Mucosa of descending colon (tissue), 3 donors: Measurements from ENCODE around the gene TRIM59. TPM values are rescaled to one million over a fixed set of nuclear protein-coding genes. Genes with fewer than 3 reads are reported as not detected.
A peak's percentile ranks its signal among the peaks of the same experiment; 100 is the strongest.

Experiments
- ATAC-seq: fragments of 200-7000 bp; cut with Tn5 transposase; one replicate; pipeline ENCODE4 v1.9.1; 2020; ENCODE audit warnings: mild to moderate bottlenecking, moderate library complexity
- DNase-seq, 3 donors: peaks; one replicate each; pipeline ENCODE4 v3.0.0-alpha.2; 2020
- H3K36me3 ChIP-seq: fragments of 200-600 bp; one replicate; pipeline ENCODE4 v1.8.0; 2021; ENCODE audit warnings: low read depth, mild to moderate bottlenecking
- H3K4me1 ChIP-seq: fragments of 200-600 bp; one replicate; pipeline ENCODE4 v1.8.0; 2021; ENCODE audit warnings: low read depth, mild to moderate bottlenecking
- H3K4me3 ChIP-seq: fragments of 200-600 bp; one replicate; pipeline ENCODE4 v1.8.0; 2021; ENCODE audit warnings: mild to moderate bottlenecking
- H3K9me3 ChIP-seq: fragments of 200-600 bp; one replicate; pipeline ENCODE4 v1.8.0; 2021; ENCODE audit warnings: mild to moderate bottlenecking
- intact Hi-C, 2 donors: fragments of 100-400 bp; cut with DNase I in 1 of 2; cut with micrococcal nuclease in 1 of 2; formaldehyde crosslinking; loops; one replicate each; pipeline versions ENCODE4 v1.11.0 to v1.11.1; 2022; cut with DNase I, micrococcal nuclease
- total RNA-seq, 3 donors: library from RNA; stranded (reverse); fragmentation: NEBNext Ultra II Directional in 2 of 3; extraction: Animal tissue kit (Norgen Biotek cat#: 25700) in 2 of 3; gene quantifications; one replicate each; pipeline versions ENCODE4 v1.2.1 to v1.2.4, GENCODE V29; 2021 to 2023
- TF ChIP-seq, protein P1 (sequence below): fragments of 200-600 bp; IDR thresholded peaks from one replicate; pipeline ENCODE4 v1.8.0; 2022; ENCODE audit warnings: antibody characterized with exemption, mild to moderate bottlenecking
- donor health status: DM: no; HTN: no; CAD: no; lungs with moderate emphysema.
- donor health status: DM: no; HTN: no; CAD: no.
- donor health status: DM: no; HTN: yes; CAD: no.

The TRIM59 gene
- total RNA-seq, 3 donors from 2014 or later: 5.3 to 7.2 (median 6.0) TPM

DNA sequence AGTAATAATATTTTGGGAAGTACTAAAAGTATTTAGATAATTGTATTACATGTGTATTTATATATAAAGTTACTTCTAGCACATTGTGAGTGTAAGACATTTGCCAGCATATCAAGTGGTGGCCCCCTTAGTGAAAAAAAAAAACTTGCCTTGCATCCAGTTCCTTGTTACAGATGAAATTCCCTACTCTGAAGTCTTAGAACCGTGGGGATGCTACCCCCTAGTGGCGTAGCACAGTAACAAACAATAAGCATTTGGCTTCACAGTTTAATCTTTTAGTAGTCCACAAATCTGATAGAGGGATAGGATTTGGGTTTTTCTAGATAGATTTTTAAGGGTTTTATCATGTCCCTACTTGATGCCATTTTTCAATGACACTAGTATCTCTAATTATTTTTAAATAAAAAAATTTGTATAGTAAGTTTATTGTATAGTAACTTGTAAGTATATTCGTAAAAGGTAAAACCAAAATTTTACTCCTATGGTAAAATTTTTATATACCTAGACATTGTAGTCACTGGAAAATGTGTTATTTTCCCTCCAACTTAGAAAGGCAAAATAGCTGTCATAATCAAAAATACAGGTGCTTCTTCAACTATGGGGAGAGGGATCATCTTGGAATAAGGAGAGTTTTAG is 35.9 kb downstream of the TRIM59 start:
- Histone ChIP-seq H3K9me3 (no peaks in the 10 kb centered on the region), H3K36me3 (no peaks in the 10 kb centered on the region), H3K4me1 (no peaks in the 10 kb centered on the region), H3K4me3 (no peak overlapping the region)
- TF ChIP-seq, protein P1, sequence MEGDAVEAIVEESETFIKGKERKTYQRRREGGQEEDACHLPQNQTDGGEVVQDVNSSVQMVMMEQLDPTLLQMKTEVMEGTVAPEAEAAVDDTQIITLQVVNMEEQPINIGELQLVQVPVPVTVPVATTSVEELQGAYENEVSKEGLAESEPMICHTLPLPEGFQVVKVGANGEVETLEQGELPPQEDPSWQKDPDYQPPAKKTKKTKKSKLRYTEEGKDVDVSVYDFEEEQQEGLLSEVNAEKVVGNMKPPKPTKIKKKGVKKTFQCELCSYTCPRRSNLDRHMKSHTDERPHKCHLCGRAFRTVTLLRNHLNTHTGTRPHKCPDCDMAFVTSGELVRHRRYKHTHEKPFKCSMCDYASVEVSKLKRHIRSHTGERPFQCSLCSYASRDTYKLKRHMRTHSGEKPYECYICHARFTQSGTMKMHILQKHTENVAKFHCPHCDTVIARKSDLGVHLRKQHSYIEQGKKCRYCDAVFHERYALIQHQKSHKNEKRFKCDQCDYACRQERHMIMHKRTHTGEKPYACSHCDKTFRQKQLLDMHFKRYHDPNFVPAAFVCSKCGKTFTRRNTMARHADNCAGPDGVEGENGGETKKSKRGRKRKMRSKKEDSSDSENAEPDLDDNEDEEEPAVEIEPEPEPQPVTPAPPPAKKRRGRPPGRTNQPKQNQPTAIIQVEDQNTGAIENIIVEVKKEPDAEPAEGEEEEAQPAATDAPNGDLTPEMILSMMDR: peak; percentile 74
- intact Hi-C loops: loop anchor here (10.0 kb wide), 1 partner anchor 379 kb away; no protein-coding TSS in a partner anchor
- DNase-seq: peak in 1 of 3 donors; percentile 74
- peak; percentile 91 for ATAC-seq

DNA sequence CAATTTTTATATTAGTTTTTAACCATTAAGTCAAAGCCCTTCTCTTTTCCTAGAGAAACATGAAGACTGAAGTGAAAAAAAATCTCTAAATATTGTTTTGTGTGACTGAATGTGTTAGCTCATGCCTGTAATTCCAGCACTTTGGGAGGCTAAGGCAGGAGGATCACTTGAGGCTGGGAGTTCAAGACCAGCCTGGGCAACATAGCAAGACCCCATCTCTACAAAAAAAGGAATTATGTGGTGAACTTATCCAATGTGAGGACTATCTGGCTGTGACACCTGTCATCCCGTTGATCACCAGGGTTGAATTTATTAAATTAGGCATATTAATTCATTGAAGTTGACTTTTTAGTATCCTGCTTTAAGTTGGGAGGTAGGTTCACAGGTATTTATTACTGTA is 37.1 kb downstream of the TRIM59 start:
- Histone ChIP-seq H3K36me3 (no peaks in the 10 kb centered on the region), H3K4me3 (no peak overlapping the region), H3K9me3 (no peaks in the 10 kb centered on the region), H3K4me1 (no peaks in the 10 kb centered on the region)
- intact Hi-C loops: loop anchor here (10.0 kb wide), 1 partner anchor 378 kb away; no protein-coding TSS in a partner anchor
- DNase-seq (no peak), ATAC-seq (no peak)
- TF ChIP-seq, protein P1: no peak

DNA sequence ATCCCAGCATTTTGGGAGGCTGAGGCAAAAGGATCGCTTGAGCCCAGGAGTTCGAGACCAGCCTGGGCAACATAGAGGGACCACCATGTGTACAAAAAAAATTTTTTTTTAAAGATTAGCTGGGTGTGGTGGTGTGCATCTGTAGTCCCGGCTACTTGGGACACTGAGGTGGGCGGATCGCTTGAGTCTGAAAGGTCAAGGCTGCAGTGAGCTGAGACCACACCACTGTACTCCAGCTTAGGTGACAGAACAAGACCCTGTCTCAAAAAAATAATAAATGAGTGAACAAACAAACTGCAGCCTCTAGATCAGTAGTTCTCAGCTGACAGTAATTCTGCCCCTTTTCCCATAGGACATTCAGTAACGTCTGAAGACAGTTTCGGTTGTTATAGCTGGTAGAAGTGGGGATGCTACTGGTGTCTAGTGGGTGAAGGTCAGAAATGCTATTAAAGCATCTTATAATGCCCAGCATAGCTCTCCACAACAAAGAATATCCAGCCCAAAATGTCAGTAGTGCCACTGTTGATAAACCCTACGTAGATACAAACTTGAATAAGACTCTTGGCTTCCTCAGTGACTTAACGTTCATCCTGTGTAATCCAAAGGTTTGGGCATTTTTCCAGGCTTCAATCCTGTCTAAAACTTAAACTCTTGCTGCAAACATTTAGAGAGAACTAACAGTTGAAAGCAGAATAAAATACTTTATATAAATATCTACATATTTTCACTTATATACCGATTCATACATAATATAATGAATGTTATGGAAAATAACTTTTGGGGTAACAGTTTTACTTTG is 39.6 kb downstream of the TRIM59 start:
- Histone ChIP-seq H3K36me3 (no peaks in the 10 kb centered on the region), H3K9me3 (no peaks in the 10 kb centered on the region), H3K4me1 (no peaks in the 10 kb centered on the region), H3K4me3 (no peak overlapping the region)
- no peak for DNase-seq
- intact Hi-C loops: loop anchor here (10.0 kb wide), 1 partner anchor 375 kb away; no protein-coding TSS in a partner anchor
- TF ChIP-seq, protein P1: no peak
- no peak for ATAC-seq

DNA sequence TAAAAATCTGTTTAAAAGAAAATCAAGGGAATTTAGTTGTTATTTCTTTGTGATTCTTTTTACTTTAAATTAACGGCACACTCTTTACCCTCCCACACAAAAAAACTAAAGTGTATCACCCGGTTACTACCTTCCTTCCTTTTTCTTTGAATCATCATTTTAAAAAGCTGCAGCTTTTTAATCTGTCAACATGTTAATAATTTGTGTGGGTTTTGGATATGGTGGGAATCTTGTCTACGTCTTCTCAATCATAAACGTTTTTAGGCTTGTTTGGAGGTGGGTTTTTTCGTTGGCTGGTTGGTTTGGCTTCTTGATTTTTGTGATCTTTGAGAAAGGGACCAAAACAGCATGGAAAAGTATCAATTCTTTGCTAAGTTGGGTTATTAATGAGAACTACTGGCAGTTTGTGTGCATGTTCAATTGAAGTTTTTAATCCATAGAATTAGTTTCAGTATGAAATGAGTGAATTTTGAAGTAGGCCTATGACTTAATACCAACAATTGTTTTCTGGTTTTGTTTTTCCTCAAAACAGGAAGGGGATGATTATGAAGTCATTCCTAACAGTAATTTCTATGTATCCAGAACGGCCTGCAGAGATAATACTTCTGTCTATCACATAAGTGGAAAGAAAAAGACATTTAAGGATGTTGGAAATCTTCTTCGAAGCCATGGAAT is 45.7 kb downstream of the TRIM59 start:
- H3K9me3 ChIP-seq: no peaks in the 10 kb centered on the region
- intact Hi-C loops: no loop called here
- TF ChIP-seq, protein P1: no peak
- no peaks in the 10 kb centered on the region for H3K4me1 ChIP-seq
- ATAC-seq: no peak
- no peak for DNase-seq
- H3K4me3 ChIP-seq: no peak overlapping the region
- no peaks in the 10 kb centered on the region for H3K36me3 ChIP-seq

DNA sequence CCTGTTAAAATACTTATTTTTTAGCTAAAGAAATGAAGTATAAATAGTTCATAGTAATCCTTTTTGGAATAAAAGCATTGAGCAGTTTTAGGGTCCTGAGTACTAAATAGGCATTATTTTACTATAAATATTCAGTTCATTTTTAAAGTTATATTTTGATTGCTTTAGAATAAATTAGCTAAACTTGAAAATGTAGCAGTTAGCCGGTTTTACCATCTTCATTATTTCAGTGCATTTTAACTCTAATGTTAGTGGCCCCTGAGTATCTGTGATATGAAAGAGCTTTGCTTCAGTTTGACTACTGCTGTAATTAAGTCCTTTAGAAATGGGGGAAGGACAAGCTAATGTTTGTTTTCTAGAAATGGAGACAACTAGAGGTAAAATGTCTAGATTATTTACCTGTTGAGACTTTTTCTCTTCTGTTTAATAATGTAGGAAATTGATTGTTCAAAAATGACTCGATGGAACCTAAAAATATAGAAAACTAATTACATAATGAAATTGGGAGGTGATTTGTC is 46.5 kb downstream of the TRIM59 start:
- H3K4me3 ChIP-seq: no peak overlapping the region
- intact Hi-C loops: no loop called here
- H3K36me3 ChIP-seq: no peaks in the 10 kb centered on the region
- no peak for ATAC-seq
- peaks cover 3% of the 10 kb centered on the region for H3K4me1 ChIP-seq
- H3K9me3 ChIP-seq: no peaks in the 10 kb centered on the region
- no peak for DNase-seq
- TF ChIP-seq, protein P1: no peak
